Motor neuron (in vitro differentiated cells): ENCODE data around the gene DLGAP1. TPM values are rescaled to one million over a fixed set of nuclear protein-coding genes. Genes with fewer than 3 reads are reported as not detected.
"Not testable (repeated sequence)": the region's sequence is repeated elsewhere in the genome, so short reads cannot be mapped to it uniquely, and the experiment has no call there.

Experiments used
- ATAC-seq, 8 experiments: fragments of 200-7000 bp; cut with Tn5 transposase; replicated peaks in 6 of 8; 2 replicates each; pipeline ENCODE4 v1.8.0; 2021; ENCODE audit warnings: mild to moderate bottlenecking in 8 of 8, moderate library complexity in 8 of 8
- H3K27ac ChIP-seq, 2 donors: fragments of 250-450 bp; sonication (Bioruptor Pico); 2 replicates each; pipeline ENCODE4 v1.9.0; 2021; ENCODE audit warnings: antibody characterized with exemption in 2 of 2, mild to moderate bottlenecking in 2 of 2, moderate library complexity in 1 of 2
- H3K4me1 ChIP-seq, 2 donors: fragments of 250-450 bp; sonication (Bioruptor Pico); replicated peaks in 1 of 2; 2 replicates each; pipeline ENCODE4 v1.6.1; 2021; ENCODE audit warnings: antibody characterized with exemption in 2 of 2, mild to moderate bottlenecking in 2 of 2, moderate library complexity in 1 of 2
- H3K4me3 ChIP-seq, 5 donors: fragments of 250-450 bp; sonication (Bioruptor Pico); 2 replicates each; pipeline ENCODE4 v1.9.0; 2021; ENCODE audit warnings: antibody characterized with exemption in 5 of 5, mild to moderate bottlenecking in 5 of 5, moderate library complexity in 4 of 5
- WGBS, 10 experiments: fragments of 450-650 bp; shearing (Covaris generic); methylation state at CpG; one replicate each; pipeline ENCODE4 v1.0.0; 2022; 5-methylcytosine and 5-hydroxymethylcytosine counted together
- in situ Hi-C, 9 experiments: fragments of 400-800 bp; cut with MboI; loops; one replicate each; pipeline ENCODE4 v1.15.0; 2021; ENCODE audit warnings: low sequenced_read_pairs in 9 of 9, low pct_unique_long_range_greater_than_20kb in 2 of 9; ENCODE audit not compliant: unreplicated experiment in 9 of 9
- total RNA-seq, 8 experiments: library from RNA; unstranded; fragments of 300-600 nt; gene quantifications; 2 replicates each; pipeline versions ENCODE4 v1.2.3 to v1.2.4, GENCODE V29; 2022

DLGAP1 gene
- total RNA-seq, 8 experiments from 2014 or later: 0.36 to 38.2 (median 16.6) TPM

- peak overlapping the region; percentile 6 to 41 (median 31) for H3K4me3 ChIP-seq
- H3K27ac ChIP-seq: peak overlapping the region; percentile 96
- ATAC-seq: peak; percentile 66 to 83 (median 72)
- 0 to 12% (median 3%) methylated on average over 2 to 12 of the region's 12 CpGs for WGBS, 10 experiments
- in situ Hi-C loops: no loop called here
- H3K4me1 ChIP-seq: peaks cover 8 to 36% of the 10 kb centered on the region in 2 donors
These were observed 851.5 kb downstream of the DLGAP1 start for GRCh38 chr18:3603421-3604234.

GRCh38 chr18:3601106-3601755, 853.9 kb downstream of the DLGAP1 start:
- whole genome bisulfite sequencing, 10 experiments: 88 to 100% (median 100%) methylated on average over 1 to 7 of the region's 12 CpGs; no CpG with 5 or more reads in 3 of the 10 experiments
- peaks cover 24 to 43% of the 10 kb centered on the region in 2 donors for H3K4me1 ChIP-seq
- ATAC-seq, H3K4me3 ChIP-seq, in situ Hi-C loops: not testable (repeated sequence)
- H3K27ac ChIP-seq: peak overlapping the region in 1 of 2 donors; percentile 96

- no peak overlapping the region for H3K27ac ChIP-seq
- 93 to 100% (median 96%) methylated on average over 2 to 6 of the region's 6 CpGs; no CpG with 5 or more reads in 3 of the 10 experiments for WGBS, 10 experiments
- in situ Hi-C loops: loop anchor here in 4 of 9 experiments (25.0 kb wide), 2 partner anchors 138 to 313 kb away; partner anchors contain the start of gene TGIF1 (in 3 of the 4)
- peaks cover 38 to 46% of the 10 kb centered on the region in 2 donors for H3K4me1 ChIP-seq
- no peak overlapping the region for H3K4me3 ChIP-seq
- ATAC-seq: no peak
These were observed 855.2 kb downstream of the DLGAP1 start for GRCh38 chr18:3599861-3600260.

- Histone ChIP-seq H3K27ac (no peak overlapping the region), H3K4me3 (no peak overlapping the region), H3K4me1 (peaks cover 42 to 51% of the 10 kb centered on the region in 2 donors)
- in situ Hi-C loops: loop anchor here in 4 of 9 experiments (25.0 kb wide), 2 partner anchors 137 to 312 kb away; partner anchors contain the start of gene TGIF1 (in 3 of the 4)
- 78 to 100% (median 88%) methylated on average over 3 to 5 of the region's 7 CpGs; no CpG with 5 or more reads in 4 of the 10 experiments for WGBS, 10 experiments
- no peak for ATAC-seq
These were observed 855.9 kb downstream of the DLGAP1 start for GRCh38 chr18:3599195-3599594.

GRCh38 chr18:3598581-3598980, 856.5 kb downstream of the DLGAP1 start:
- no peak for ATAC-seq
- Histone ChIP-seq H3K4me1 (peaks cover 42 to 47% of the 10 kb centered on the region in 2 donors), H3K4me3 (no peak overlapping the region), H3K27ac (no peak overlapping the region)
- in situ Hi-C loops: loop anchor here in 4 of 9 experiments (25.0 kb wide), 2 partner anchors 136 to 311 kb away; partner anchors contain the start of gene TGIF1 (in 3 of the 4)
- WGBS, 10 experiments: 90 to 100% (median 100%) methylated on average over 1 to 5 of the region's 10 CpGs; no CpG with 5 or more reads in 3 of the 10 experiments

GRCh38 chr18:3597409-3598357, 857.4 kb downstream of the DLGAP1 start:
- no peak overlapping the region for H3K4me3 ChIP-seq
- H3K27ac ChIP-seq: peak overlapping the region in 1 of 2 donors; percentile 83
- H3K4me1 ChIP-seq: peaks cover 42 to 46% of the 10 kb centered on the region in 2 donors
- no peak for ATAC-seq
- WGBS, 10 experiments: 73 to 100% (median 90%) methylated on average over 1 to 16 of the region's 22 CpGs; no CpG with 5 or more reads in 1 of the 10 experiments
- in situ Hi-C loops: loop anchor here in 4 of 9 experiments (25.0 kb wide), 2 partner anchors 135 to 310 kb away; partner anchors contain the start of gene TGIF1 (in 3 of the 4)

GRCh38 chr18:3596637-3597384, 858.3 kb downstream of the DLGAP1 start:
- peak in 3 of 8 experiments; percentile 2 to 26 (median 18) for ATAC-seq
- peak overlapping the region; percentile 54 to 83 for H3K27ac ChIP-seq
- H3K4me1 ChIP-seq: peaks cover 40 to 41% of the 10 kb centered on the region in 2 donors
- in situ Hi-C loops: loop anchor here in 4 of 9 experiments (25.0 kb wide), 2 partner anchors 135 to 310 kb away; partner anchors contain the start of gene TGIF1 (in 3 of the 4)
- no peak overlapping the region for H3K4me3 ChIP-seq
- WGBS, 10 experiments: 31 to 86% (median 68%) methylated on average over 4 to 15 of the region's 17 CpGs; no CpG with 5 or more reads in 1 of the 10 experiments

GRCh38 chr18:3596324-3596636, 858.8 kb downstream of the DLGAP1 start:
- H3K4me1 ChIP-seq: peaks cover 36 to 40% of the 10 kb centered on the region in 2 donors
- in situ Hi-C loops: loop anchor here in 4 of 9 experiments (25.0 kb wide), 2 partner anchors 134 to 309 kb away; partner anchors contain the start of gene TGIF1 (in 3 of the 4)
- WGBS, 10 experiments: 33 to 100% (median 67%) methylated on average over 1 to 3 of the region's 3 CpGs; no CpG with 5 or more reads in 2 of the 10 experiments
- no peak for ATAC-seq
- peak overlapping the region; percentile 54 to 83 for H3K27ac ChIP-seq
- no peak overlapping the region for H3K4me3 ChIP-seq

GRCh38 chr18:3595369-3596273, 859.5 kb downstream of the DLGAP1 start:
- H3K4me1 ChIP-seq: peaks cover 34 to 40% of the 10 kb centered on the region in 2 donors
- WGBS, 10 experiments: 46 to 71% (median 59%) methylated on average over 1 to 7 of the region's 7 CpGs
- in situ Hi-C loops: loop anchor here in 4 of 9 experiments (25.0 kb wide), 2 partner anchors 133 to 308 kb away; partner anchors contain the start of gene TGIF1 (in 3 of the 4)
- ATAC-seq: peak; percentile 14 to 47 (median 44)
- H3K27ac ChIP-seq: peak overlapping the region; percentile 83 to 96
- H3K4me3 ChIP-seq: peak overlapping the region in 2 of 5 donors; percentile 39 to 46

GRCh38 chr18:3594760-3595368, 860.2 kb downstream of the DLGAP1 start:
- H3K4me1 ChIP-seq: peaks cover 34 to 40% of the 10 kb centered on the region in 2 donors
- H3K27ac ChIP-seq: peak overlapping the region; percentile 83 to 96
- H3K4me3 ChIP-seq: peak overlapping the region; percentile 30 to 46 (median 38)
- in situ Hi-C loops: loop anchor here in 4 of 9 experiments (25.0 kb wide), 2 partner anchors 133 to 308 kb away; partner anchors contain the start of gene TGIF1 (in 3 of the 4)
- WGBS, 10 experiments: 0 to 59% (median 25%) methylated on average over 2 to 7 of the region's 8 CpGs; no CpG with 5 or more reads in 3 of the 10 experiments
- peak in 3 of 8 experiments; percentile 8 to 50 (median 32) for ATAC-seq
